Testis (tissue), 2 donors: Measurements from ENCODE around the gene IDUA.

Source experiments
- CTCF ChIP-seq, 3 experiments: fragments of 450-650 bp in 2 of 3; fragments of 200-600 bp in 1 of 3; sonication (generic) in 1 of 3; IDR thresholded peaks; one replicate each; pipeline ENCODE4 v1.5.1; 2016 to 2019; ENCODE audit warnings: antibody characterized with exemption in 3 of 3, mild to moderate bottlenecking in 2 of 3, moderate library complexity in 1 of 3
- POLR2A ChIP-seq: fragments of 450-650 bp; IDR thresholded peaks from one replicate; pipeline ENCODE4 v1.6.1; 2017; ENCODE audit warnings: antibody characterized with exemption, mild to moderate bottlenecking, moderate library complexity

- TF ChIP-seq CTCF (IDR thresholded peaks at IDR 0.05) (no peak), POLR2A (no peak)
Observed at GRCh38 chr4:1047106-1047975, 60.5 kb downstream of the IDUA start.
